ENCODE measurements around the gene ZNF341.

GRCh38 chr20:33689973-33690372 is 41.8 kb upstream of the ZNF341 start:
- TF ChIP-seq CTCF (IDR thresholded peaks at IDR 0.05), result no peak
- no peak for TF ChIP-seq POLR2AphosphoS5 (IDR thresholded peaks at IDR 0.05; ENCODE audit: insufficient read depth in 1 of 2, low read depth in 1 of 2)
